Astrocyte (in vitro differentiated cells and primary cell): ENCODE data around the gene KRT7.

Source experiments
- EZH2 ChIP-seq: IDR thresholded peaks from 2 replicates; pipeline ENCODE4 v1.6.1; 2012; ENCODE audit warnings: mild to moderate bottlenecking, low read length, inconsistent platforms; ENCODE audit not compliant: insufficient read depth
- TF ChIP-seq, protein P1 (sequence below): IDR thresholded peaks from 2 replicates; pipeline ENCODE4 v1.5.1; 2011; ENCODE audit warnings: low read depth, mild to moderate bottlenecking, inconsistent platforms, low read length, moderate library complexity; ENCODE audit not compliant: insufficient read depth

GRCh38 chr12:52262286-52262685, 29.2 kb downstream of the KRT7 start:
- TF ChIP-seq, protein P1, sequence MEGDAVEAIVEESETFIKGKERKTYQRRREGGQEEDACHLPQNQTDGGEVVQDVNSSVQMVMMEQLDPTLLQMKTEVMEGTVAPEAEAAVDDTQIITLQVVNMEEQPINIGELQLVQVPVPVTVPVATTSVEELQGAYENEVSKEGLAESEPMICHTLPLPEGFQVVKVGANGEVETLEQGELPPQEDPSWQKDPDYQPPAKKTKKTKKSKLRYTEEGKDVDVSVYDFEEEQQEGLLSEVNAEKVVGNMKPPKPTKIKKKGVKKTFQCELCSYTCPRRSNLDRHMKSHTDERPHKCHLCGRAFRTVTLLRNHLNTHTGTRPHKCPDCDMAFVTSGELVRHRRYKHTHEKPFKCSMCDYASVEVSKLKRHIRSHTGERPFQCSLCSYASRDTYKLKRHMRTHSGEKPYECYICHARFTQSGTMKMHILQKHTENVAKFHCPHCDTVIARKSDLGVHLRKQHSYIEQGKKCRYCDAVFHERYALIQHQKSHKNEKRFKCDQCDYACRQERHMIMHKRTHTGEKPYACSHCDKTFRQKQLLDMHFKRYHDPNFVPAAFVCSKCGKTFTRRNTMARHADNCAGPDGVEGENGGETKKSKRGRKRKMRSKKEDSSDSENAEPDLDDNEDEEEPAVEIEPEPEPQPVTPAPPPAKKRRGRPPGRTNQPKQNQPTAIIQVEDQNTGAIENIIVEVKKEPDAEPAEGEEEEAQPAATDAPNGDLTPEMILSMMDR, result no peak
- TF ChIP-seq EZH2, result no peak
